PC-9 (cell line): ENCODE data around the gene NUCB1.

Source experiments
- EZH2 ChIP-seq: fragments of 200-600 bp; sonication (generic); IDR thresholded peaks from 2 replicates; pipeline ENCODE4 v1.8.0; 2017; ENCODE audit warnings: antibody characterized with exemption, low read depth
- TF ChIP-seq, protein P1 (sequence below): fragments of 200-600 bp; sonication (generic); conservative IDR thresholded peaks from 2 replicates; pipeline ENCODE4 v1.6.1; 2017; ENCODE audit warnings: mixed run types, antibody characterized with exemption, mild to moderate bottlenecking, moderate library complexity

DNA sequence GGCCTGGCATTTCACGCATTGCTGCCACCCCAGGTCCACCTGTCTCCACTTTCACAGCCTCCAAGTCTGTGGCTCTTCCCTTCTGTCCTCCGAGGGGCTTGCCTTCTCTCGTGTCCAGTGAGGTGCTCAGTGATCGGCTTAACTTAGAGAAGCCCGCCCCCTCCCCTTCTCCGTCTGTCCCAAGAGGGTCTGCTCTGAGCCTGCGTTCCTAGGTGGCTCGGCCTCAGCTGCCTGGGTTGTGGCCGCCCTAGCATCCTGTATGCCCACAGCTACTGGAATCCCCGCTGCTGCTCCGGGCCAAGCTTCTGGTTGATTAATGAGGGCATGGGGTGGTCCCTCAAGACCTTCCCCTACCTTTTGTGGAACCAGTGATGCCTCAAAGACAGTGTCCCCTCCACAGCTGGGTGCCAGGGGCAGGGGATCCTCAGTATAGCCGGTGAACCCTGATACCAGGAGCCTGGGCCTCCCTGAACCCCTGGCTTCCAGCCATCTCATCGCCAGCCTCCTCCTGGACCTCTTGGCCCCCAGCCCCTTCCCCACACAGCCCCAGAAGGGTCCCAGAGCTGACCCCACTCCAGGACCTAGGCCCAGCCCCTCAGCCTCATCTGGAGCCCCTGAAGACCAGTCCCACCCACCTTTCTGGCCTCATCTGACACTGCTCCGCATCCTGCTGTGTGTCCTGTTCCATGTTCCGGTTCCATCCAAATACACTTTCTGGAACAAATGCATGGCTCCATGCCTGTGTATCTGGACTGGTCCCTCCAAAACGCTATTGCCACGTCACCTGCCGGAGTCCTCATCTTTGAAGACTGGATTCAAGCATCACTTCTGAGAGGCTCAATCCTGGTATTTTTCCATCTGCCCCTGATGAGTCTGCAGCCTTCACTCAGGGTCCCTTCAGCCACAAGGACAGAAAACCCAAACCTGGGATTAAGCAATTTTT is 22.7 kb downstream of the NUCB1 start:
- TF ChIP-seq, protein P1, sequence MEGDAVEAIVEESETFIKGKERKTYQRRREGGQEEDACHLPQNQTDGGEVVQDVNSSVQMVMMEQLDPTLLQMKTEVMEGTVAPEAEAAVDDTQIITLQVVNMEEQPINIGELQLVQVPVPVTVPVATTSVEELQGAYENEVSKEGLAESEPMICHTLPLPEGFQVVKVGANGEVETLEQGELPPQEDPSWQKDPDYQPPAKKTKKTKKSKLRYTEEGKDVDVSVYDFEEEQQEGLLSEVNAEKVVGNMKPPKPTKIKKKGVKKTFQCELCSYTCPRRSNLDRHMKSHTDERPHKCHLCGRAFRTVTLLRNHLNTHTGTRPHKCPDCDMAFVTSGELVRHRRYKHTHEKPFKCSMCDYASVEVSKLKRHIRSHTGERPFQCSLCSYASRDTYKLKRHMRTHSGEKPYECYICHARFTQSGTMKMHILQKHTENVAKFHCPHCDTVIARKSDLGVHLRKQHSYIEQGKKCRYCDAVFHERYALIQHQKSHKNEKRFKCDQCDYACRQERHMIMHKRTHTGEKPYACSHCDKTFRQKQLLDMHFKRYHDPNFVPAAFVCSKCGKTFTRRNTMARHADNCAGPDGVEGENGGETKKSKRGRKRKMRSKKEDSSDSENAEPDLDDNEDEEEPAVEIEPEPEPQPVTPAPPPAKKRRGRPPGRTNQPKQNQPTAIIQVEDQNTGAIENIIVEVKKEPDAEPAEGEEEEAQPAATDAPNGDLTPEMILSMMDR: no peak
- no peak for TF ChIP-seq EZH2
